HepG2 (cell line): ENCODE measurements around the gene BCAS3. TPM values are rescaled to one million over a fixed set of nuclear protein-coding genes. Genes with fewer than 3 reads are reported as not detected.

Experiments used
- ATAC-seq: fragments of 200-7000 bp; cut with Tn5 transposase; 3 replicates; pipeline ENCODE4 v1.9.1; 2020; ENCODE audit warnings: mild to moderate bottlenecking, moderate library complexity
- BruUV-seq: library from RNA; stranded (reverse); fragments of 400-500 nt; replicated peaks from 2 replicates; lab custom pipeline; 2021; lab: Mats Ljungman, UMichigan
- CTCF ChIA-PET: fragments of 300-600 bp; formaldehyde crosslinking; extraction: SDS; loops from one replicate; lab custom pipeline; 2021; ENCODE audit warnings: low total read pairs, inconsistent platforms, low intra/inter-chr PET ratio; lab: Yijun Ruan, JAX
- POLR2A ChIA-PET: fragments of 350-600 bp; sonication (Branson Sonifier 250); formaldehyde crosslinking; loops from one replicate; lab custom pipeline; 2020; ENCODE audit warnings: antibody characterized with exemption, inconsistent platforms; lab: Yijun Ruan, JAX
- DNase-seq: peaks from one replicate; pipeline ENCODE4 v3.0.0-alpha.2; 2015; ENCODE audit warnings: low spot score
- FAIRE-seq: peaks from 3 replicates; lab custom pipeline; 2011; peaks lifted over from hg19 to GRCh38; lab: Jason Lieb, UNC
- H2AFZ ChIP-seq: one replicate; pipeline ENCODE4 v1.6.1; 2011; ENCODE audit warnings: low read length, inconsistent platforms
- H3K27ac ChIP-seq: fragments of 300-600 bp; 3 replicates; pipeline ENCODE4 v1.8.0; 2011; ENCODE audit warnings: mixed run types, mild to moderate bottlenecking, mixed read lengths, low read length, inconsistent platforms; ENCODE audit not compliant: insufficient read depth; ENCODE audit errors: extremely low read length
- H3K27me3 ChIP-seq, 2 experiments: fragments of 200-600 bp in 1 of 2; 2 replicates in 1 of 2; 3 replicates in 1 of 2; pipeline versions ENCODE4 v1.6.0 to v1.8.0; 2011; ENCODE audit warnings: low read length in 2 of 2, mild to moderate bottlenecking in 2 of 2, moderate library complexity in 2 of 2, inconsistent platforms in 1 of 2; ENCODE audit not compliant: insufficient read depth in 2 of 2, control insufficient read depth in 1 of 2
- H3K36me3 ChIP-seq, 2 experiments: fragments of 200-600 bp in 1 of 2; replicated peaks in 1 of 2; 2 replicates in 1 of 2; 3 replicates in 1 of 2; pipeline versions ENCODE4 v1.5.1 to v1.8.0; 2011; ENCODE audit warnings: low read length in 2 of 2, inconsistent platforms in 1 of 2; ENCODE audit not compliant: insufficient read depth in 2 of 2, control insufficient read depth in 1 of 2
- H3K4me1 ChIP-seq: 2 replicates; pipeline ENCODE4 v1.5.1; 2012; ENCODE audit warnings: low read length, inconsistent platforms; ENCODE audit not compliant: insufficient read depth
- H3K4me2 ChIP-seq: 2 replicates; pipeline ENCODE4 v1.6.0; 2011; ENCODE audit warnings: low read depth, low read length, inconsistent platforms
- H3K4me3 ChIP-seq, 3 experiments: fragments of 200-600 bp in 1 of 3; sonication (generic), shearing (Covaris generic) in 1 of 3; replicated peaks in 1 of 3; 2 replicates each; pipeline ENCODE4 v1.5.1; 2011 to 2016; ENCODE audit warnings: low read length in 3 of 3, inconsistent platforms in 2 of 3, low read depth in 2 of 3, mild to moderate bottlenecking in 2 of 3, control low read depth in 1 of 3, mixed read lengths in 1 of 3; ENCODE audit not compliant: insufficient read depth in 1 of 3
- H3K79me2 ChIP-seq: one replicate; pipeline ENCODE4 v1.6.1; 2011; ENCODE audit warnings: low read length, inconsistent platforms; ENCODE audit not compliant: insufficient read depth
- H3K9ac ChIP-seq: 2 replicates; pipeline ENCODE4 v1.6.0; 2011; ENCODE audit warnings: mild to moderate bottlenecking, low read depth, low read length, inconsistent platforms; ENCODE audit not compliant: insufficient read depth
- H3K9me3 ChIP-seq: 2 replicates; pipeline ENCODE4 v1.5.1; 2012; ENCODE audit warnings: mild to moderate bottlenecking, low read length
- H4K20me1 ChIP-seq: 2 replicates; pipeline ENCODE4 v1.6.0; 2011; ENCODE audit warnings: inconsistent platforms, mild to moderate bottlenecking, low read length, moderate library complexity; ENCODE audit not compliant: insufficient read depth
- BCL3 ChIP-seq: sonication (generic); formaldehyde crosslinking; IDR thresholded peaks from 2 replicates; pipeline ENCODE4 v1.5.1; 2020; ENCODE audit warnings: mild to moderate bottlenecking, missing genetic modification reagents, moderate library complexity
- KDM1A ChIP-seq: IDR thresholded peaks from 2 replicates; pipeline ENCODE4 v1.6.1; 2016; ENCODE audit warnings: missing compliant biosample characterization
- MAF1 ChIP-seq: sonication (generic); formaldehyde crosslinking; IDR thresholded peaks from 2 replicates; pipeline ENCODE4 v1.5.0; 2020; ENCODE audit warnings: missing genetic modification reagents, borderline replicate concordance
- MED13 ChIP-seq: sonication (generic); formaldehyde crosslinking; IDR thresholded peaks from 2 replicates; pipeline ENCODE4 v1.5.0; 2020; ENCODE audit warnings: missing genetic modification reagents
- MIER2 ChIP-seq: IDR thresholded peaks from 2 replicates; pipeline ENCODE4 v1.6.1; 2016; ENCODE audit warnings: missing biosample characterization, missing genetic modification reagents
- NONO ChIP-seq, 2 experiments: fragments of 450-650 bp in 1 of 2; sonication (generic) in 1 of 2; formaldehyde crosslinking in 1 of 2; IDR thresholded peaks in 1 of 2; conservative IDR thresholded peaks in 1 of 2; 2 replicates each; pipeline versions ENCODE4 v1.6.1 to v1.8.0; 2017 to 2022; ENCODE audit warnings: mild to moderate bottlenecking in 1 of 2, missing genetic modification reagents in 1 of 2, moderate library complexity in 1 of 2
- NR2F1 ChIP-seq, 2 experiments: fragments of 450-650 bp in 1 of 2; formaldehyde crosslinking in 1 of 2; IDR thresholded peaks; 2 replicates each; pipeline versions ENCODE4 v1.5.0 to v1.6.1; 2016 to 2020; ENCODE audit warnings: mild to moderate bottlenecking in 1 of 2, missing compliant biosample characterization in 1 of 2, missing genetic modification reagents in 1 of 2, moderate library complexity in 1 of 2
- RNF2 ChIP-seq: fragments of 450-650 bp; conservative IDR thresholded peaks from 2 replicates; pipeline ENCODE4 v1.6.1; 2016; ENCODE audit warnings: low read depth
- TOPORS ChIP-seq: sonication (generic); formaldehyde crosslinking; IDR thresholded peaks from 2 replicates; pipeline ENCODE4 v1.8.0; 2023; ENCODE audit warnings: mild to moderate bottlenecking, missing genetic modification reagents
- XBP1 ChIP-seq: sonication (generic); formaldehyde crosslinking; IDR thresholded peaks from 2 replicates; pipeline ENCODE4 v1.5.0; 2020; ENCODE audit warnings: missing genetic modification reagents
- ZBTB8A ChIP-seq: sonication (generic); formaldehyde crosslinking; IDR thresholded peaks from 2 replicates; pipeline ENCODE4 v1.4.0; 2020; ENCODE audit warnings: mild to moderate bottlenecking, low read depth, missing genetic modification reagents, borderline replicate concordance
- ZNF263 ChIP-seq: sonication (generic); formaldehyde crosslinking; IDR thresholded peaks from 2 replicates; pipeline ENCODE4 v1.4.0; 2020; ENCODE audit warnings: missing genetic modification reagents
- ZNF512 ChIP-seq: sonication (generic); formaldehyde crosslinking; IDR thresholded peaks from 2 replicates; pipeline ENCODE4 v1.4.0; 2020; ENCODE audit warnings: mild to moderate bottlenecking, missing genetic modification reagents
- ZNF546 ChIP-seq: sonication (generic); formaldehyde crosslinking; conservative IDR thresholded peaks from 2 replicates; pipeline ENCODE4 v1.8.1; 2023; ENCODE audit warnings: mild to moderate bottlenecking, missing genetic modification reagents
- ZNF558 ChIP-seq: sonication (generic); formaldehyde crosslinking; IDR thresholded peaks from 2 replicates; pipeline ENCODE4 v1.9.0; 2022; ENCODE audit warnings: mild to moderate bottlenecking, missing genetic modification reagents, borderline replicate concordance
- ZNF577 ChIP-seq: sonication (generic); formaldehyde crosslinking; IDR thresholded peaks from 2 replicates; pipeline ENCODE4 v1.4.0; 2020; ENCODE audit warnings: mild to moderate bottlenecking, low read depth, missing genetic modification reagents, borderline replicate concordance
- ZNF674 ChIP-seq: sonication (generic); formaldehyde crosslinking; IDR thresholded peaks from 2 replicates; pipeline ENCODE4 v1.5.0; 2020; ENCODE audit warnings: low read depth, mild to moderate bottlenecking, missing genetic modification reagents
- ZNF678 ChIP-seq: sonication (generic); formaldehyde crosslinking; IDR thresholded peaks from 2 replicates; pipeline ENCODE4 v1.4.0; 2020; ENCODE audit warnings: mild to moderate bottlenecking, missing genetic modification reagents
- ZSCAN9 ChIP-seq: IDR thresholded peaks from 2 replicates; pipeline ENCODE4 v1.6.1; 2016; ENCODE audit warnings: borderline replicate concordance
- in situ Hi-C: cut with HindIII; loops from 2 replicates; pipeline ENCODE4 v1.10.0; 2017; ENCODE audit warnings: low pct_unique_long_range_greater_than_20kb; ENCODE audit not compliant: extremely low pct_ligation_motif_present
- intact Hi-C: fragments of 100-400 bp; cut with micrococcal nuclease; formaldehyde crosslinking; loops from one replicate; pipeline ENCODE4 v1.10.0; 2022; ENCODE audit not compliant: unreplicated experiment
- polyA plus RNA-seq, 8 experiments: library from polyadenylated mRNA; depleted of rRNA in 3 of 8; stranded (reverse) in 7 of 8; unstranded in 1 of 8; fragments of >200 nt; fragmentation: Illumina TruSeq in 4 of 8; extraction: Trizol in 4 of 8; gene quantifications; 2 replicates each; pipeline versions ENCODE4 v1.2.1 to v1.2.3, GENCODE V29; 2011 to 2016; ENCODE audit warnings: low read depth in 4 of 8, missing spikeins in 1 of 8, mixed read lengths in 1 of 8; ENCODE audit not compliant: insufficient read depth in 1 of 8
- total RNA-seq, 5 experiments: library from RNA; depleted of rRNA; stranded (reverse); fragments of >200 nt; fragmentation: Illumina TruSeq; extraction: Trizol; gene quantifications; 2 replicates each; pipeline ENCODE4 v1.2.3, GENCODE V29; 2016; ENCODE audit warnings: low read depth in 1 of 5
- TF ChIP-seq, protein P1 (sequence below): IDR thresholded peaks from 2 replicates; pipeline ENCODE4 v1.6.1; 2018; ENCODE audit warnings: missing genetic modification reagents
- TF ChIP-seq, protein P2 (sequence below): sonication (generic); formaldehyde crosslinking; IDR thresholded peaks from 2 replicates; pipeline ENCODE4 v1.8.1; 2023; ENCODE audit warnings: missing genetic modification reagents, inconsistent platforms, borderline replicate concordance

Gene BCAS3
- total and polyA plus RNA-seq, 2 of the 13 experiments (the other 11 are each of a cell fraction or from before 2014, with no cell fraction given): 10.7 to 11.2 TPM

DNA sequence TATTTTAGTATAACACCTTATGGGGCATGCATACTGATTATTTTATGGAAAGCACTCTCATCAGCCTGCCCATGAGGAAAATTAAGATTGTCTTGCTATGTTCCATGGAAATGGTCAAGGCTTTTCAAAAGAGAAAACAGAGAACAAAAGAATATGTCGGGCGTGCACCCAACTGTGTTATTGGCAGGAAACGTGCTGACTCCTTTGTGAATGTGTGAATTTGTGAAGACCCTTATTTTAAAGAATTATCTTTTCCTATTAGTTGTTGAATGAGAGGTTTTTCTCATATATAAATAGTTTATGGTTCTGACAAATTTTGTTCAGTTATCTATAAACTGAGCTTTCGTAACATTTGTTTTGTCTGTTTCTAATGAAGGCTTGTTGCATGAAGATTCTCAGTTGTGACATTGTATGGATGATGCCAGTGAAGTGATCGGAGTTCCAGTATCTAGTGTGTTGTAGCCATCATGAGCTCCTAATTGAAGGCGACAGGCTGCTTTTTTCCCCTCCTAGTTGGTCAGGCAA lies 180.0 kb downstream of the BCAS3 start (continued):
- TF ChIP-seq, protein P1, sequence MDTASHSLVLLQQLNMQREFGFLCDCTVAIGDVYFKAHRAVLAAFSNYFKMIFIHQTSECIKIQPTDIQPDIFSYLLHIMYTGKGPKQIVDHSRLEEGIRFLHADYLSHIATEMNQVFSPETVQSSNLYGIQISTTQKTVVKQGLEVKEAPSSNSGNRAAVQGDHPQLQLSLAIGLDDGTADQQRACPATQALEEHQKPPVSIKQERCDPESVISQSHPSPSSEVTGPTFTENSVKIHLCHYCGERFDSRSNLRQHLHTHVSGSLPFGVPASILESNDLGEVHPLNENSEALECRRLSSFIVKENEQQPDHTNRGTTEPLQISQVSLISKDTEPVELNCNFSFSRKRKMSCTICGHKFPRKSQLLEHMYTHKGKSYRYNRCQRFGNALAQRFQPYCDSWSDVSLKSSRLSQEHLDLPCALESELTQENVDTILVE (CRISPR knock-in tag): no peak
- TF ChIP-seq BCL3 (no peak), ZNF577 (CRISPR knock-in tag) (no peak), NONO (IDR thresholded peaks at IDR 0.05) (no peak), NONO (CRISPR knock-in tag; conservative IDR thresholded peaks at IDR 0.05) (no peak), MIER2 (no peak)

- DNase-seq: no peak
- no peaks in the 10 kb centered on the region for H4K20me1 ChIP-seq
- H3K27ac ChIP-seq: no peak overlapping the region
- ATAC-seq: no peak
- H3K36me3 ChIP-seq: no peaks in the 10 kb centered on the region
- no TSS peak for BruUV-seq
- no peak overlapping the region for H3K9ac ChIP-seq
- intact Hi-C loops: no loop called here
- H3K27me3 ChIP-seq: no peaks in the 10 kb centered on the region
- no peaks in the 10 kb centered on the region for H3K9me3 ChIP-seq
- no peak overlapping the region for H2AFZ ChIP-seq
- no peak overlapping the region for H3K4me2 ChIP-seq
- ChIA-PET POLR2A (no interaction called here), CTCF (no interaction called here)
- no peak overlapping the region for H3K4me3 ChIP-seq
- in situ Hi-C loops: no loop called here
- FAIRE-seq: no peak
- H3K4me1 ChIP-seq: no peaks in the 10 kb centered on the region
- no peaks in the 10 kb centered on the region for H3K79me2 ChIP-seq
- TF ChIP-seq MAF1 (CRISPR knock-in tag) (no peak), ZNF263 (CRISPR knock-in tag) (no peak), NR2F1 (CRISPR knock-in tag; IDR thresholded peaks at IDR 0.05) (no peak), ZNF512 (CRISPR knock-in tag) (no peak), ZBTB8A (no peak), TOPORS (CRISPR knock-in tag) (no peak), XBP1 (CRISPR knock-in tag) (no peak), ZNF558 (CRISPR knock-in tag) (no peak), MED13 (CRISPR knock-in tag) (no peak), ZNF674 (CRISPR knock-in tag) (no peak), KDM1A (CRISPR knock-in tag) (no peak), RNF2 (no peak), ZNF678 (CRISPR knock-in tag) (no peak), ZNF546 (no peak), ZSCAN9 (CRISPR knock-in tag) (no peak)
- TF ChIP-seq, protein P2, sequence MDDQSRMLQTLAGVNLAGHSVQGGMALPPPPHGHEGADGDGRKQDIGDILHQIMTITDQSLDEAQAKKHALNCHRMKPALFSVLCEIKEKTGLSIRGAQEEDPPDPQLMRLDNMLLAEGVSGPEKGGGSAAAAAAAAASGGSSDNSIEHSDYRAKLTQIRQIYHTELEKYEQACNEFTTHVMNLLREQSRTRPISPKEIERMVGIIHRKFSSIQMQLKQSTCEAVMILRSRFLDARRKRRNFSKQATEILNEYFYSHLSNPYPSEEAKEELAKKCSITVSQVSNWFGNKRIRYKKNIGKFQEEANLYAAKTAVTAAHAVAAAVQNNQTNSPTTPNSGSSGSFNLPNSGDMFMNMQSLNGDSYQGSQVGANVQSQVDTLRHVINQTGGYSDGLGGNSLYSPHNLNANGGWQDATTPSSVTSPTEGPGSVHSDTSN: no peak
Observed at GRCh38 chr17:60862482-60862881, 184.8 kb downstream of the BCAS3 start.
